GM21526 (cell line): ENCODE results near the gene NOTCH1.

Experiments used
- ATAC-seq: cut with Tn5 transposase; IDR thresholded peaks from one replicate; pipeline ENCODE4 v1.9.1; 2021; ENCODE audit warnings: moderate library complexity; ENCODE audit not compliant: unreplicated experiment, low FRiP score

Gene NOTCH1

GRCh38 chr9:136545965-136546696 lies at the start of gene NOTCH1:
Gene NOTCH1, minus strand, starts transcription at chr9:136546048. Its CDS starts 262 bp downstream, at chr9:136545786.
- peak; percentile 59 for ATAC-seq

- ATAC-seq = no peak
Observed at GRCh38 chr9:136594492-136594891, 48.6 kb upstream of the NOTCH1 start.

GRCh38 chr9:136593581-136593980 lies 47.7 kb upstream of the NOTCH1 start:
- no peak for ATAC-seq

GRCh38 chr9:136592666-136593065 lies 46.8 kb upstream of the NOTCH1 start:
- no peak for ATAC-seq

- no peak for ATAC-seq
Observed at GRCh38 chr9:136590821-136591752, 45.2 kb upstream of the NOTCH1 start.

- ATAC-seq = no peak
Observed at GRCh38 chr9:136589766-136590763, 44.2 kb upstream of the NOTCH1 start.

GRCh38 chr9:136588663-136589464 lies 43.0 kb upstream of the NOTCH1 start:
- no peak for ATAC-seq

- ATAC-seq = no peak
Observed at GRCh38 chr9:136587944-136588662, 42.3 kb upstream of the NOTCH1 start.

- no peak for ATAC-seq
Observed at GRCh38 chr9:136587145-136587943, 41.5 kb upstream of the NOTCH1 start.

- ATAC-seq = no peak
Observed at GRCh38 chr9:136586391-136586953, 40.6 kb upstream of the NOTCH1 start.

GRCh38 chr9:136585531-136586120 lies 39.8 kb upstream of the NOTCH1 start:
- no peak for ATAC-seq

GRCh38 chr9:136584934-136585333 lies 39.1 kb upstream of the NOTCH1 start:
- no peak for ATAC-seq

GRCh38 chr9:136584401-136584932 lies 38.6 kb upstream of the NOTCH1 start:
- no peak for ATAC-seq

- ATAC-seq = no peak
Observed at GRCh38 chr9:136582977-136583735, 37.3 kb upstream of the NOTCH1 start.

GRCh38 chr9:136581614-136582447 lies 36.0 kb upstream of the NOTCH1 start:
- ATAC-seq = no peak
